H1 (cell line): ENCODE measurements around the gene UBC.

Experiments
- POLR2A ChIP-seq, 2 experiments: IDR thresholded peaks; 1 replicate in 1 of 2; 2 replicates in 1 of 2; pipeline ENCODE4 v1.6.1; 2011; ENCODE audit warnings: low read depth in 2 of 2, low read length in 2 of 2, mild to moderate bottlenecking in 2 of 2; ENCODE audit errors: control extremely low read depth in 1 of 2
- POLR2AphosphoS5 ChIP-seq: IDR thresholded peaks from 2 replicates; pipeline ENCODE4 v1.6.1; 2011; ENCODE audit warnings: low read depth, low read length
- RXRA ChIP-seq: IDR thresholded peaks from 2 replicates; pipeline ENCODE4 v1.6.1; 2011; ENCODE audit warnings: low read depth, mild to moderate bottlenecking, low read length, moderate library complexity; ENCODE audit not compliant: insufficient read depth
- TEAD4 ChIP-seq: IDR thresholded peaks from 2 replicates; pipeline ENCODE4 v1.6.1; 2012; ENCODE audit warnings: low read depth, low read length, inconsistent platforms, mixed read lengths

- TF ChIP-seq RXRA (no peak), TEAD4 (no peak), POLR2A (IDR thresholded peaks at IDR 0.05; ENCODE audit: control extremely low read depth in 1 of 2, low read depth in 2 of 2, low read length in 2 of 2) (no peak), POLR2AphosphoS5 (no peak)
Measured at GRCh38 chr12:124883263-124884130, 31.0 kb downstream of the UBC start.
